Measurements from ENCODE around the gene SLC15A5.

DNA sequence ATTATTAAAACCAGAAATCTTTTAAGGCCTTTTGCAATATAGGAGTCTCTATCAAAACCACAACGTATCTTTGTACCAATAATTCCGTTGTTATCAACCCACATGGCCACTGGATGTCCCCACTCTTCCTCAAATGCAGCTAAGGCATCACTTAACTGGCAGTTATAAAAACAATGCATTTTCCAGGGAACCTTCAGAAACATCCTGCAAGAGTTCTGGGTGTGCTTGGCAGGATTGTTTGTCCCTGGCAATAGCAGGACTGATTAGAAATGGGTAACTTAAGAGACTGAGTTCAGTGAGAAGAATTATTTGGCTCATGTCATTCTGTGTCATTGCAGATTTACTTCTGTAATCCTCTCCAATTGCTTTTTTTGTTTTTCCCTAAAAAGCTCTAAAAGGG lies 112.0 kb downstream of the SLC15A5 start:
- TF ChIP-seq ZNF274 (IDR thresholded peaks at IDR 0.05; ENCODE audit: low read depth, low read length), result no peak
- no peak for TF ChIP-seq SUZ12 (IDR thresholded peaks at IDR 0.05; ENCODE audit: extremely low read depth, insufficient read depth, insufficient read length)
